Activated B cell treated with CpG ODN at 0.5 μM for 24 hours (primary cell): Measurements from ENCODE around the gene SCYGR8. TPM values are rescaled to one million over a fixed set of nuclear protein-coding genes. Genes with fewer than 3 reads are reported as not detected.

Source experiments
- ATAC-seq: fragments of 200-7000 bp; cut with Tn5 transposase; one replicate; pipeline ENCODE4 v1.10.0; 2021; ENCODE audit warnings: low read depth, mild to moderate bottlenecking, moderate library complexity
- CTCF ChIA-PET: fragments of 350-600 bp; sonication (Branson Sonifier 250); formaldehyde crosslinking; loops from one replicate; lab custom pipeline; 2021; ENCODE audit warnings: antibody characterized with exemption; lab: Charles Lee
- POLR2A ChIA-PET: fragments of 350-600 bp; sonication (Branson Sonifier 250); formaldehyde crosslinking; loops from one replicate; lab custom pipeline; 2021; ENCODE audit warnings: antibody characterized with exemption; lab: Charles Lee
- DNase-seq: peaks from one replicate; pipeline ENCODE4 v3.0.0; 2022
- H3K27ac Mint-ChIP-seq: one replicate; pipeline ENCODE4 v1.8.0; 2020; ENCODE audit warnings: mixed read lengths
- H3K27me3 Mint-ChIP-seq: one replicate; pipeline ENCODE4 v1.8.0; 2021; ENCODE audit warnings: mixed read lengths
- H3K36me3 Mint-ChIP-seq: one replicate; pipeline ENCODE4 v1.8.0; 2021; ENCODE audit warnings: low read depth, mixed read lengths
- H3K4me1 Mint-ChIP-seq: one replicate; pipeline ENCODE4 v1.8.0; 2021; ENCODE audit warnings: mixed read lengths
- H3K4me3 Mint-ChIP-seq: one replicate; pipeline ENCODE4 v1.8.0; 2020; ENCODE audit warnings: mild to moderate bottlenecking, mixed read lengths
- H3K9me3 Mint-ChIP-seq: one replicate; pipeline ENCODE4 v1.8.0; 2020; ENCODE audit warnings: mixed read lengths
- intact Hi-C: fragments of 100-400 bp; cut with micrococcal nuclease; formaldehyde crosslinking; loops from one replicate; pipeline ENCODE4 v1.15.1; 2024
- total RNA-seq: library from RNA; stranded (reverse); gene quantifications from 2 replicates; pipeline ENCODE4 v1.2.3, GENCODE V29; 2022
- TF ChIP-seq, protein P1 (sequence below): fragments of 200-600 bp; IDR thresholded peaks from one replicate; pipeline ENCODE4 v1.8.0; 2022; ENCODE audit warnings: antibody characterized with exemption, mild to moderate bottlenecking

Gene SCYGR8
- total RNA-seq, 1 donor from 2014 or later = not detected

DNA sequence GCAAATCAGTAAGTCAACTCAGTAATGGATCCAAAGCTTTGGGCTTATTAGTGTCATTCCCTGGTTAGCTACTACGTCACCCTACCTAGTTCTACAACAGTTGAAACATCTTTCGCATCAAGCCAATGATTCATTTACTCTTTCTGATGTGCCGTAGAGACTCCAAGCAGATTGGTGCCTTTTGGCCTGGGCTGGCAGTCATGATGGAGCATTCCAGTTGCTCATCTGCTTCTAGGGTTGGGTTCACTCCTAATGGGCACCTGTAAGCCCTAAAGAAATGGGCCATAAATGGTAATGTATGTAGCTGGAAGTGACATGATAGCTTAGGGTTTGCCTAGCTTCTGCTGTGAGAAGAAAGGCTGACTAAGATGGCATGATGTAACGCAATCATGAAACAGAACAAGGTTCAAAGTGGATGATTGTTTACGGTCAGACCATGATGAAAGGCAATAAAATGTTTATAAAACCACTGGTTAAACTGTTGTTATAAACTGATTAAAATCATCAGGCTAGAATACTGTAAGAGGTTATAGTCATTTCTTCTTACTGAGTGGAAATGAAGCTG, 47.5 kb downstream of the SCYGR8 start:
- TF ChIP-seq, protein P1, sequence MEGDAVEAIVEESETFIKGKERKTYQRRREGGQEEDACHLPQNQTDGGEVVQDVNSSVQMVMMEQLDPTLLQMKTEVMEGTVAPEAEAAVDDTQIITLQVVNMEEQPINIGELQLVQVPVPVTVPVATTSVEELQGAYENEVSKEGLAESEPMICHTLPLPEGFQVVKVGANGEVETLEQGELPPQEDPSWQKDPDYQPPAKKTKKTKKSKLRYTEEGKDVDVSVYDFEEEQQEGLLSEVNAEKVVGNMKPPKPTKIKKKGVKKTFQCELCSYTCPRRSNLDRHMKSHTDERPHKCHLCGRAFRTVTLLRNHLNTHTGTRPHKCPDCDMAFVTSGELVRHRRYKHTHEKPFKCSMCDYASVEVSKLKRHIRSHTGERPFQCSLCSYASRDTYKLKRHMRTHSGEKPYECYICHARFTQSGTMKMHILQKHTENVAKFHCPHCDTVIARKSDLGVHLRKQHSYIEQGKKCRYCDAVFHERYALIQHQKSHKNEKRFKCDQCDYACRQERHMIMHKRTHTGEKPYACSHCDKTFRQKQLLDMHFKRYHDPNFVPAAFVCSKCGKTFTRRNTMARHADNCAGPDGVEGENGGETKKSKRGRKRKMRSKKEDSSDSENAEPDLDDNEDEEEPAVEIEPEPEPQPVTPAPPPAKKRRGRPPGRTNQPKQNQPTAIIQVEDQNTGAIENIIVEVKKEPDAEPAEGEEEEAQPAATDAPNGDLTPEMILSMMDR = no peak
- no peak overlapping the region for H3K27ac Mint-ChIP-seq
- H3K4me1 Mint-ChIP-seq = no peaks in the 10 kb centered on the region
- no peak for ATAC-seq
- no peak overlapping the region for H3K4me3 Mint-ChIP-seq
- no peak for DNase-seq
- POLR2A ChIA-PET = no interaction called here
- H3K27me3 Mint-ChIP-seq = no peaks in the 10 kb centered on the region
- CTCF ChIA-PET = interaction anchor here (1.0 kb wide), 1 partner anchor 214 kb away, joined by 3 read pairs; no protein-coding TSS in a partner anchor
- no peaks in the 10 kb centered on the region for H3K36me3 Mint-ChIP-seq
- H3K9me3 Mint-ChIP-seq = no peaks in the 10 kb centered on the region
- intact Hi-C loops = no loop called here

Other genes starting within 250 kb of the SCYGR8 start
- not detected in 2 replicates for gene SCYGR2, start 147.0 kb upstream of the SCYGR8 start, total RNA-seq
- not detected in 2 replicates for gene SCYGR3, start 131.1 kb upstream of the SCYGR8 start, total RNA-seq
- gene SCYGR4, start 128.4 kb upstream of the SCYGR8 start, total RNA-seq = not detected in 2 replicates
- not detected in 2 replicates for gene SCYGR5, start 79.1 kb upstream of the SCYGR8 start, total RNA-seq
- not detected in 2 replicates for gene SLC19A3, start 27.9 kb upstream of the SCYGR8 start, total RNA-seq
- gene SCYGR6, start 21.1 kb upstream of the SCYGR8 start, total RNA-seq = not detected in 2 replicates
- not detected in 2 replicates for gene SCYGR7, start 17.6 kb upstream of the SCYGR8 start, total RNA-seq
- gene CCL20, start 67.9 kb downstream of the SCYGR8 start, total RNA-seq = not detected in 2 replicates
- gene DAW1, start 125.7 kb downstream of the SCYGR8 start, total RNA-seq = not detected in 2 replicates